Fibroblast of mammary gland (primary cell): ENCODE data around the gene POU6F2.

Source experiments
- DNase-seq: peaks from one replicate; pipeline ENCODE4 v3.0.0-alpha.2; 2010; ENCODE audit warnings: low read depth
- H3K4me3 ChIP-seq: 2 replicates; pipeline ENCODE4 v1.5.1; 2011; ENCODE audit warnings: low read depth, mild to moderate bottlenecking, low read length, moderate library complexity; ENCODE audit not compliant: control insufficient read depth
- CTCF ChIP-seq: conservative IDR thresholded peaks from 2 replicates; pipeline ENCODE4 v1.5.1; 2011; ENCODE audit warnings: low read depth, low read length, inconsistent platforms; ENCODE audit not compliant: control insufficient read depth, insufficient read depth

POU6F2 gene

GRCh38 chr7:39458061-39458745 lies 480.5 kb downstream of the POU6F2 start:
- peak overlapping the region; percentile 35 for H3K4me3 ChIP-seq
- no peak for TF ChIP-seq CTCF
- peak; percentile 6 for DNase-seq

- DNase-seq, result no peak
- H3K4me3 ChIP-seq, result no peak overlapping the region
- no peak for TF ChIP-seq CTCF
Observed at GRCh38 chr7:39459636-39460035, 481.9 kb downstream of the POU6F2 start.

- no peak for TF ChIP-seq CTCF
- no peak overlapping the region for H3K4me3 ChIP-seq
- DNase-seq, result no peak
Observed at GRCh38 chr7:39460486-39460885, 482.8 kb downstream of the POU6F2 start.

GRCh38 chr7:39461263-39461820 lies 483.6 kb downstream of the POU6F2 start:
- TF ChIP-seq CTCF, result no peak
- H3K4me3 ChIP-seq, result no peak overlapping the region
- no peak for DNase-seq

GRCh38 chr7:39463252-39463651 lies 485.5 kb downstream of the POU6F2 start:
- no peak for DNase-seq
- no peak for TF ChIP-seq CTCF
- H3K4me3 ChIP-seq, result no peak overlapping the region

- no peak overlapping the region for H3K4me3 ChIP-seq
- DNase-seq, result no peak
- no peak for TF ChIP-seq CTCF
Observed at GRCh38 chr7:39464350-39465054, 486.8 kb downstream of the POU6F2 start.
